SK-MEL-5 (cell line): Measurements from ENCODE around the gene ZNF644. TPM values are rescaled to one million over a fixed set of nuclear protein-coding genes. Genes with fewer than 3 reads are reported as not detected.

Source experiments
- DNase-seq: peaks from one replicate; pipeline ENCODE4 v3.0.0-alpha.2; 2016; ENCODE audit warnings: low read depth, low spot score
- in situ Hi-C: cut with HindIII; loops from 2 replicates; pipeline ENCODE4 v1.10.0; 2016; ENCODE audit warnings: low sequenced_read_pairs, high pct_unique_total_duplicates, low pct_unique_long_range_greater_than_20kb
- total RNA-seq: library from RNA; depleted of rRNA; stranded (reverse); fragments of >200 nt; shearing (Covaris generic); gene quantifications from 2 replicates; pipeline ENCODE4 v1.2.3, GENCODE V29; 2014

ZNF644 gene
- total RNA-seq, 1 experiment from 2014 or later: 58.5 TPM

- DNase-seq: no peak
- in situ Hi-C loops: no loop called here
These were observed 17.7 kb downstream of the ZNF644 start for GRCh38 chr1:91004145-91004544.

DNA sequence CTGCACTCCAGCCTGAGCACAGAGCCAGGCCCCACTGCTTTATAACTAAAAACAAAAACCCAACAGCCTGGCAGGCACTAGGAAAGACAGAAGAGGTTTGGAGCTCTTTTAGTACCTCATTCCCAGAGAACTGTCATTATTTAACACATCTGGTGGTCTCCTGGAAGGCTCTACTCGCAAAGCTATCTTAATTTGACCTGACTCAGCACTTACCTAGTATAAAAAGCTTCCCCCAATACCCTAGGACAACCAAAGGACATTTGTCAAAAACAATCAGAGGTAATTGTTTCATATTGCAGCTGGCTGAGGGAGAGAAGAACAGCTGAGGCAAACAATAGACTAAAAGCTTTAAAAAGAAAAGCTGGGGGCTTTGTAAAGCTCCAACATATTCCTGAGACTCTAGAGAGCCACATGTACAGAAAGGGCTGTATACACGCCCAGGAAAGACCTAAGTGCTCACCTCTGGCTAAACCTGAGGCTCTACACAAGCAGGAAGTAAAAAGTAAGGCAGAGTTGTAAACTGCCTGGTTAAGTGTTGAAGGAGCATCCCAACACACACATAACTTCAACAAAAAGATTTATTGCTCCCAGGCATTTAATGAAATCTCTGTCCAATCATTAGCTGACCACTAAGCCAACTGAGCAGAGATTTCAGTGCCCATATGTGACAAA lies 25.0 kb downstream of the ZNF644 start:
- in situ Hi-C loops: no loop called here
- no peak for DNase-seq

DNA sequence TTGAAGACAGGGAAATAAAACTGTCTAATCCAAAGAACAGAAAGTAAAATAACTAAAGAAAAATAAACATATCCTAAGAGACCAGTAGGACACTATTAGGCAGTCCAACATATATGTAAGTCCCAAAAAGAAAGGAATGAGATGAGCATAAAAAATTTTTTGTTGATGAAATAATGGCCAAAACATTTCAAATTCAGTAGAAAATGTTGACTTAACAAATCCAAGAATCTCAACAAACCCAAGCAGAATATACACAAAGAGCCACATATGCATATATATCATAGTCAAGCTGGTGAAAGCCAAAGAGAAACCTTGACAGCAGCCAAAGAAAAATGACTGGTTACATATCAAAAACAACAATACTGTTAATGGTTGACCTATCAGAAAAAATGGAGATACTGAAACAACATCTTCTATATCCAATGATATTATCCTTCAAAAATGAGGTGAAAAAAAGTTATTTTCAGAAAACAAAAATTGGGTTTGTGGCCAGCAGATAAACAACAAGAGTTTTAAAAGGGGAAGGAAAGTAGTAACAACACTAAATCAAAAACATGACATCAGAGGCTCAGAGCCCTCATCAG lies 26.4 kb downstream of the ZNF644 start:
- no peak for DNase-seq
- in situ Hi-C loops: no loop called here

DNA sequence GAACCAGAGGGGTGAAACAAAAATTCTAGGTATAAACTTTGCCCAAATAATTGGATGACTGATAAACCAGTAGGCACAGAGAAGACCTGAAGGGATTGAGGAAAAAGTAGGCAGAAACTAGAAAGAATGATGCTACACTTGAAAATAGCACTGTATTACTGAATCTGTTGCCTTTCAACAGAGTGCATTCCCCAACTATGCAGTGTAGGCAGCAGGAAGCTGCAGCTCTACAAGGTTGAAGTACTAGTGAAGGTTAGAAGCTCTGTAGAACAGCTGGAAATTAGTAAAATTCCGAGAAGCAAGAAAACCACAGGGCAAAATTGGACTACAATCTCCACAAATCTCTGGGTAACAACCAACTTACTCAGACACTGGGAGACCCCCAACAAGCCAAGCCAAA lies 27.4 kb downstream of the ZNF644 start:
- in situ Hi-C loops: no loop called here
- no peak for DNase-seq

GRCh38 chr1:90993245-90993644 lies 28.6 kb downstream of the ZNF644 start:
- in situ Hi-C loops: no loop called here
- no peak for DNase-seq

DNA sequence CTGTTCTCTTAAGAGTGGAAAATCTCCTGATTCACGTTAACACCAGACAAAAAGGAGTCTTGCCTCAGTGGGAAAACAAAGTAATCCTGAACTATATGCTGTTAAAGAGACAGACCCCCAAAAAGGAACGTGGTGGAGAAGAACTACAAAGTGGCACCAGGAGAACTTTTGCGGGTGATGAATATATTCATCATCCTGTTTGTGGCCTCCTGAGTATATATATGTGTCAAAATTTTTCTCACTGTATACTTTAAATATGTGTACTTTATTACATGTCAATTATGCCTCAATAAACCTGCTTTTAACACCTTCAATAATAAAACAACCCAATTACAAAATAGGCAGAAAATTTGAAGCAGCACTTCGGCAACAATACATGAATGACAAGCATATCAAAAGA lies 31.1 kb downstream of the ZNF644 start:
- in situ Hi-C loops: no loop called here

GRCh38 chr1:90989990-90990389 lies 31.8 kb downstream of the ZNF644 start:
- in situ Hi-C loops: no loop called here

More for the DNA sequence above, 31.1 kb downstream of the ZNF644 start:
- no peak for DNase-seq

DNA sequence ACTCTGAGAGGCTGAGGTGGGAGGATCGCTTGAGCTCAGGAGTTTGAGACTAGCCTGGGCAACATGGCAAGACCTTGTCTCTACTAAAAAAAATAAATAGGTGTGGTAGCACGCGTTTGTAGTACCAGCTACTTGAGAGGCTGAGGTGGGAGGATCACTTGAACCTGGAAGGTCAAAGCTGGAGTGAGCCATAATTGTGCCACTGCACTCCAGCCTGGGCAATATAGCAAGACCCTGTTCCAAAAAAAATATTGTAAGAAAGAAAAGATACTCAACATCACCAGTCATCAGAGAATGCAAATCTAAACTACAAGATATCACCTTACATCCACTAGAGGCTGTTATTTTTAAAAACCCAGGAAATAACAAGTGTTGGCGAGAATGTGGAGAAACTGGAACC lies 32.5 kb downstream of the ZNF644 start:
- DNase-seq: no peak
- in situ Hi-C loops: no loop called here

More at GRCh38 chr1:90989990-90990389, 31.8 kb downstream of the ZNF644 start:
- DNase-seq: no peak

GRCh38 chr1:90987841-90988240 lies 34.0 kb downstream of the ZNF644 start:
- in situ Hi-C loops: no loop called here
- no peak for DNase-seq

- DNase-seq: no peak
- in situ Hi-C loops: no loop called here
These were observed 34.9 kb downstream of the ZNF644 start for GRCh38 chr1:90986953-90987352.

- no peak for DNase-seq
- in situ Hi-C loops: no loop called here
These were observed 44.3 kb downstream of the ZNF644 start for GRCh38 chr1:90977522-90977921.

DNA sequence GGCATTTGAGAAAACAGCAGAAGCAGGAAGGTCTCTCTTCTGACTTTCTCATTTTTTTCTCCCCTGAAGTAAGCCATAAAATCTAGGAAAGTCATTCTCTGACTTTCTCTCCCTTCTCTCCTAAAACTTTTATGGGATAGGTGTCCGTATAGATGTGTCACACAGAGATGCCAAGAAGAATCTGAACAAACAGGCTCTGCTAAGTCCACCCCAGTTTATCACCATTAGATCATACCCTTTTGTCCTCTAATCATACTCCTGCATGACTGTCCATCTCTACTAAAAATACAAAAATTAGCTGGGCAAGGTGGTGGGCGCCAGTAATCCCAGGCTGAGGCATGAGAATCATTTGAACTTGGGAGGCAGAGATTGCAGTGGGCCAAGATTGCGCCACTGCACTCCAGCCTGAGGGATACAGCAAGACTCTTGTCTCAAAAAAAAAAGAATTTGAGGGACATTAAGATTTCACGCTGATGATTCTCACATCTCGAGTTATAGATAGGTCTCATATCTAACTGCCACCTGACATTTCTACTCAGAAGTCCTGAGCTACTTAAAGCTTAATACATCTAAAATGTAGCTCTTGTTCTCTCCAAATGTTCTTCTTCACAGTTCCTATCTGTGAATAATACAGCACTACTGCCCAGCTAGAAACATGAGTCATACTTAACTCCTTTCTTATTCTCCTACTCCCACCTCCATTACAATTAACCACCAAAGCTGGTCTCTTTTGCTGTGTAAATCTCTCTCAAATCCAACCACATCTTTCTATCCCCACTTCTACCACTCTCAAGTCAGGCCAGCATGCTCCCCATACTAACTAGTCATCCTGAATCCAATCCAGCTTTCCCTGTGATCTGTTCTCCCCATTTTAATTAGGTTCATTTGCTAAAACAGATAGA lies 47.7 kb downstream of the ZNF644 start:
- DNase-seq: no peak
- in situ Hi-C loops: no loop called here

GRCh38 chr1:90970208-90970607 lies 51.6 kb downstream of the ZNF644 start:
- in situ Hi-C loops: no loop called here

DNA sequence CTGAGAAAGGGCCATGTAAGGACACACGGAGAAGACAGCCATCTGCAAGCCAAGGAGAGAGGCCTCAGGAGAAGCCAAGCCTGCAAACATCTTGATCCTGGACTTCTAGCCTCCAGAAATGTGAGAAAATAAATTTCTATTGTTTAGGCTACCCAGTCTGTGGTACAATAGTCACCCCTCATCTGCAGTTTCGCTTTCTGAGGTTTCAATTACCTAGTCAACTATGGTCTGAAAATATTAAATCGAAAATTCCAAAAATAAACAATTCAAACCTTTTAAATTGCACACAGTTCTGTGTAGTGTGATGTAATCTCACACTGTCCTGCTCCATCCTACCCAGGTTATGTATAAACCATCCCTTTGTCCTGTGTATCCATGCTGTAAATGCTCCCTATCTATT lies 52.6 kb downstream of the ZNF644 start:
- no peak for DNase-seq
- in situ Hi-C loops: no loop called here

More at GRCh38 chr1:90970208-90970607, 51.6 kb downstream of the ZNF644 start:
- no peak for DNase-seq

GRCh38 chr1:90964444-90965035 lies 57.3 kb downstream of the ZNF644 start:
- DNase-seq: peak; percentile 49
- in situ Hi-C loops: no loop called here

DNA sequence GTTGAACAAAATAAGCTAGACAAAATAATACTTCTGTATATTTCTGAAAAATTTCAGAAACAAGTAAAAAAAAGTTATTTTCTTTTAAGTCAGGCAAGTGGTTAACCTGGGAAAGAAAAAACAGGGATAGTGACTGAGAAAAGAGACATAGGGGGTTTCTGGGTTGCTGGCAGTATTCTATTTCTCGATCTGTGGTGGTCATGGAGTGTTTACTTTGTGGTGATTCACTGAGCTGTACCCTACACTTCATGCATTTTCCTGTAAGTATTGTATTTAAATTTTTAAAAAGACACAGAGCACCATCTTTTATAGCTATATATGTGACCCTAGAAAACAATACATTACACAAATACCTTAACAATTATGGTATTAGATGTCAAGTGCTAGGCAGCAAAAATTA lies 58.2 kb downstream of the ZNF644 start:
- in situ Hi-C loops: no loop called here
- DNase-seq: no peak

- in situ Hi-C loops: no loop called here
- no peak for DNase-seq
These were observed 58.6 kb downstream of the ZNF644 start for GRCh38 chr1:90963236-90963635.
